Measurements from ENCODE around the gene PLAGL2.

DNA sequence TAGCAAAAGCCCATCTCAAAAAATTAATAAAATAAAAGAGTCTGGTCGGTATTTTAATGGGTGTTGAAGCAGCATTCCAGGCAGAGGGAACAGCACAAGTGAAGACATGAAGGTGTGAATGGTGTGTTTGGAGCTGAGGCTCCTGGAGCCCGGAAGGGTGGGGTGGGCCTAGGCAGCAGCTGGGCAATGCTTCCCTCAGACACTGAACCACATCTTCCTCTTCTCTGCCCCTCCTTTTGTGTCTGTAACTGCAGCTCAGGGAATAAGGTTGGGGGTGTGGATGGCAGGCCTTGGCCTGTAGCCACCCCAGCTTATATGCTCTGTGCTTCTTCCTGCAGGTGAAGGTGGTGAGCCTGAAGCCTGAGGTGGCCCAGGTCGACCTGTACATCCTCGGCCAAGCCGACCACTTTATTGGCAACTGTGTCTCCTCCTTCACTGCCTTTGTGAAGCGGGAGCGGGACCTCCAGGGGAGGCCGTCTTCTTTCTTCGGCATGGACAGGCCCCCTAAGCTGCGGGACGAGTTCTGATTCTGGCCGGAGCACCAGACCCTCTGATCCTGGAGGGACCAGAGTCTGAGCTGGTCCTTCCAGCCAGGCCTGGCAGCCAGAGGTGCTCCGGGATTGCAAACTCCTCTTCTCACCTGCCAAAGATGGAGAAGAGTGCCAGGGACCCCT lies 26.7 kb upstream of the PLAGL2 start:
- TF ChIP-seq, protein P1, sequence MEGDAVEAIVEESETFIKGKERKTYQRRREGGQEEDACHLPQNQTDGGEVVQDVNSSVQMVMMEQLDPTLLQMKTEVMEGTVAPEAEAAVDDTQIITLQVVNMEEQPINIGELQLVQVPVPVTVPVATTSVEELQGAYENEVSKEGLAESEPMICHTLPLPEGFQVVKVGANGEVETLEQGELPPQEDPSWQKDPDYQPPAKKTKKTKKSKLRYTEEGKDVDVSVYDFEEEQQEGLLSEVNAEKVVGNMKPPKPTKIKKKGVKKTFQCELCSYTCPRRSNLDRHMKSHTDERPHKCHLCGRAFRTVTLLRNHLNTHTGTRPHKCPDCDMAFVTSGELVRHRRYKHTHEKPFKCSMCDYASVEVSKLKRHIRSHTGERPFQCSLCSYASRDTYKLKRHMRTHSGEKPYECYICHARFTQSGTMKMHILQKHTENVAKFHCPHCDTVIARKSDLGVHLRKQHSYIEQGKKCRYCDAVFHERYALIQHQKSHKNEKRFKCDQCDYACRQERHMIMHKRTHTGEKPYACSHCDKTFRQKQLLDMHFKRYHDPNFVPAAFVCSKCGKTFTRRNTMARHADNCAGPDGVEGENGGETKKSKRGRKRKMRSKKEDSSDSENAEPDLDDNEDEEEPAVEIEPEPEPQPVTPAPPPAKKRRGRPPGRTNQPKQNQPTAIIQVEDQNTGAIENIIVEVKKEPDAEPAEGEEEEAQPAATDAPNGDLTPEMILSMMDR (IDR thresholded peaks at IDR 0.05; ENCODE audit: poor library complexity), result no peak
- no peak for TF ChIP-seq EZH2phosphoT487 (IDR thresholded peaks at IDR 0.05; ENCODE audit: low read depth, severe bottlenecking, unreplicated experiment)
